Tibial nerve (tissue), 4 donors: ENCODE data around the gene MYO5C.

Experiments
- EP300 ChIP-seq, 2 donors: sonication (generic); formaldehyde crosslinking; IDR thresholded peaks; one replicate each; pipeline ENCODE4 v1.6.1; 2017; ENCODE audit warnings: antibody characterized with exemption in 2 of 2, mild to moderate bottlenecking in 1 of 2
- POLR2A ChIP-seq, 2 donors: fragments of 450-650 bp; IDR thresholded peaks; one replicate each; pipeline ENCODE4 v1.6.1; 2017; ENCODE audit warnings: antibody characterized with exemption in 2 of 2, mild to moderate bottlenecking in 2 of 2, moderate library complexity in 2 of 2
- TF ChIP-seq, protein P1 (sequence below), 5 experiments: fragments of 200-600 bp in 3 of 5; fragments of 450-650 bp in 2 of 5; sonication (generic) in 3 of 5; IDR thresholded peaks; one replicate each; pipeline ENCODE4 v1.5.1; 2016 to 2019; ENCODE audit warnings: antibody characterized with exemption in 5 of 5, mild to moderate bottlenecking in 3 of 5, moderate library complexity in 2 of 5

DNA sequence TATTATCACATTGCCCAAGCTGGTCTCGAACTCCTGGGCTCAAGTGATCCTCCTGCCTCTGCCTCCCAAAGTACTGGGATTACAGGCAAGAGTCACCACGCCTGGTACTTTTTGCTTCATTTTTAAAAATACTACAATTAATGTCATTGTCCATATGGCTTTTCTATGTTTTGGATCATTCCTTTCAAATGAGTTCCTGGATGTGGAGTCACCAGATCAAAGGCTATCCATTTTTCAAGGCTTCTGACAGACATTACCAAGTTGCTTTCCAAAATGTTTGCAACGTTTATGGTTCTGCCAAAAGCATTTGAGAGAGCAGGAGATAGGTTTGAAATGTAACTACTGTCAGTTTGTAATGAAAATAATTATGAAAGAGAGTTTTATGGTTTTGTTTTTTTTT, 148.8 kb downstream of the MYO5C start:
- TF ChIP-seq, protein P1, sequence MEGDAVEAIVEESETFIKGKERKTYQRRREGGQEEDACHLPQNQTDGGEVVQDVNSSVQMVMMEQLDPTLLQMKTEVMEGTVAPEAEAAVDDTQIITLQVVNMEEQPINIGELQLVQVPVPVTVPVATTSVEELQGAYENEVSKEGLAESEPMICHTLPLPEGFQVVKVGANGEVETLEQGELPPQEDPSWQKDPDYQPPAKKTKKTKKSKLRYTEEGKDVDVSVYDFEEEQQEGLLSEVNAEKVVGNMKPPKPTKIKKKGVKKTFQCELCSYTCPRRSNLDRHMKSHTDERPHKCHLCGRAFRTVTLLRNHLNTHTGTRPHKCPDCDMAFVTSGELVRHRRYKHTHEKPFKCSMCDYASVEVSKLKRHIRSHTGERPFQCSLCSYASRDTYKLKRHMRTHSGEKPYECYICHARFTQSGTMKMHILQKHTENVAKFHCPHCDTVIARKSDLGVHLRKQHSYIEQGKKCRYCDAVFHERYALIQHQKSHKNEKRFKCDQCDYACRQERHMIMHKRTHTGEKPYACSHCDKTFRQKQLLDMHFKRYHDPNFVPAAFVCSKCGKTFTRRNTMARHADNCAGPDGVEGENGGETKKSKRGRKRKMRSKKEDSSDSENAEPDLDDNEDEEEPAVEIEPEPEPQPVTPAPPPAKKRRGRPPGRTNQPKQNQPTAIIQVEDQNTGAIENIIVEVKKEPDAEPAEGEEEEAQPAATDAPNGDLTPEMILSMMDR (IDR thresholded peaks at IDR 0.05), result no peak
- TF ChIP-seq EP300 (IDR thresholded peaks at IDR 0.05) (no peak), POLR2A (IDR thresholded peaks at IDR 0.05) (no peak)
